HG03159 (cell line): Measurements from ENCODE around the gene TKTL2.

Experiments used
- ATAC-seq: cut with Tn5 transposase; IDR thresholded peaks from one replicate; pipeline ENCODE4 v1.9.1; 2021; ENCODE audit warnings: mild to moderate bottlenecking, moderate library complexity; ENCODE audit not compliant: unreplicated experiment

TKTL2 gene, protein sequence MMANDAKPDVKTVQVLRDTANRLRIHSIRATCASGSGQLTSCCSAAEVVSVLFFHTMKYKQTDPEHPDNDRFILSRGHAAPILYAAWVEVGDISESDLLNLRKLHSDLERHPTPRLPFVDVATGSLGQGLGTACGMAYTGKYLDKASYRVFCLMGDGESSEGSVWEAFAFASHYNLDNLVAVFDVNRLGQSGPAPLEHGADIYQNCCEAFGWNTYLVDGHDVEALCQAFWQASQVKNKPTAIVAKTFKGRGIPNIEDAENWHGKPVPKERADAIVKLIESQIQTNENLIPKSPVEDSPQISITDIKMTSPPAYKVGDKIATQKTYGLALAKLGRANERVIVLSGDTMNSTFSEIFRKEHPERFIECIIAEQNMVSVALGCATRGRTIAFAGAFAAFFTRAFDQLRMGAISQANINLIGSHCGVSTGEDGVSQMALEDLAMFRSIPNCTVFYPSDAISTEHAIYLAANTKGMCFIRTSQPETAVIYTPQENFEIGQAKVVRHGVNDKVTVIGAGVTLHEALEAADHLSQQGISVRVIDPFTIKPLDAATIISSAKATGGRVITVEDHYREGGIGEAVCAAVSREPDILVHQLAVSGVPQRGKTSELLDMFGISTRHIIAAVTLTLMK

DNA sequence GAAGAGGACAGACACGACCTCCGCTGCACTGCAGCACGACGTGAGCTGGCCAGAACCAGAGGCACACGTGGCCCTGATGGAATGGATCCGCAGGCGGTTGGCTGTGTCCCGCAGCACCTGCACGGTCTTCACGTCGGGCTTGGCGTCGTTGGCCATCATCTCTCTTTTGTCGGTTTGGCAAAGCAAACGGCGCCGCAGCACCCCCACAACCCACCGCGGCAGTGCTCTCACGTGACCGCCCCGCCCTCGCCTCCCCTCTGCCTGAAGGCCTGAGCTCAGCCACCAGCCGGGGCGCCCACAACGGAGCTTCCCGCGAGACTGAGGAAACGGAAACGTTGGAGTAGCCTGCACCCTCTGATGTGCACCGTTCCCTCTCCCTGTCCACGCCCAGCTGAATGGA, at the start of gene TKTL2:
TSS of gene TKTL2 (minus strand) at position 179 of the 400 bp plus-strand sequence. CDS start at position 159, 20 bp downstream.
- ATAC-seq, result no peak

DNA sequence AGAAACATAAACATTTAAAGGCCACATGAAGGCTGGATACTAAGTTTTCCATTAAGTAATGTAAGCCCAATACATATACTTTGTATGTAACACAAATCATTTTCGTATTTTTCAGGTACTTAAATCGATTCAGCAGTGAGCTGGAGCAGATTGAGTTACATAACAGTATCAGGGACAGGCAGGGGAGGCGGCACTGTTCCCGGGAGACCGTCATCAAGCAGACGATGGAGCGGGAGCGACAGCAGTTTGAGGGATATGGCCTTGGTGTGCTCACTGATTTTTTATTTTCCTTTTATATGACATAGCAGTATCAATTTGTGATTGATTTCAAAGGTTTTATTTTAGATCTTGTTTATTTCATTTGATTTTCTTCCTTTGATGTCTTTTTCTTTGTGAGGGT, 41.6 kb upstream of the TKTL2 start:
- ATAC-seq, result no peak

DNA sequence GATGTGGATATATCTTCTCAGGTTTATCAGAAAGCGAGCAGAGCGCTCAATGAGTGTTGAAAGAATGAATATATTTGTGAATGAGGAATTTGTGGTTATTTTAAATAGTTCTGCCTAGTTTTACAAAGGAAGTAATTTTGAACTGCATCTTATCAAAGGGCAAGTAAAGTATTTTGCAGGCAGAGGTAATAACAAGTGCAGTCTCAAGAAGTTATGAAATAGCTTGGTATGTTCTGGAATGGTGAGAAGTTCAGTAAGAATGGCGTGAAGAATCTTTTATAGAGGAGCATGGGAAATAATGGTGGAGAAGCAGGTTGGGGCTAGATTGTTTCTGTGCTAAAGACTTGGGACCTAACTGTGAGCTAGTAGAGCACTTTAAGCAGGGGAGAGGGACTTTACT, 31.8 kb upstream of the TKTL2 start:
- no peak for ATAC-seq

DNA sequence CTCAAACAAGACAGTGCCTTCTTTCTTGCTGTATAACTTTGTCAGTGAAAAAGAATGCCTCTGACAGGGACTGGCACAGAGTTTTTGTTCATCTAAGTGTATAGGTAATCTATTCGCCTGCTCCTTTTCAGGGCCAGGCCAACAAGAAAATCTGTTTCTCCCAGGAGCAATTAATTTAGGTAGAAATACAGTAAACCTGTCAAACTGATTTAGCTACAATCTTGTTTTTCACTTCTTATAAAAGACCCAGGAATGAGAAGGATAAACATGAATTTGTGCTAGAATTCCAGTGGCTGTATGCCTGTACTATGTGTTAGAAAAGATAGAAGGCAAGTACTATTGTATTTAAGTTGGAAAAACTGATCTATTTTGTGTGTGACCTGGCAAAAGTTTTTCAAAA, 27.0 kb upstream of the TKTL2 start:
- no peak for ATAC-seq

DNA sequence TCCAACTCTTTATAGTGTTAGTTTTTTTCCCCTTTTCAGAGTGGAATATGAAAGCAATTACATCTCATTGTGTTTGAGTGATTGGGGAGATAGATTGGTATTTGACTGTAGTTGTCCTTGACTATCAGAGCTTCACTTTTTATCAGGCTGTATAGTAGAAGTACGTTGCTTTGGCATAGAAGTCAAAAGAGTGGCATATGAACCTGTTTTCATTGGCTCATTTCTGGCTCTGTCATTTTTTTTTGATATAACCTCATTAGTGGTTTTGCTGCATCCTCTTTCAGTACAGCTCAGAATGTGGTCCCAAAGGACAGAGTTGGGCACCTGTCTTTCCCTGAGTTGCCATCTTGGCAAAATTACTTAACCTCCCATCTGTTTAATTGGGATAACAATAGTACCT, 22.3 kb upstream of the TKTL2 start:
- peak; percentile 35 for ATAC-seq

DNA sequence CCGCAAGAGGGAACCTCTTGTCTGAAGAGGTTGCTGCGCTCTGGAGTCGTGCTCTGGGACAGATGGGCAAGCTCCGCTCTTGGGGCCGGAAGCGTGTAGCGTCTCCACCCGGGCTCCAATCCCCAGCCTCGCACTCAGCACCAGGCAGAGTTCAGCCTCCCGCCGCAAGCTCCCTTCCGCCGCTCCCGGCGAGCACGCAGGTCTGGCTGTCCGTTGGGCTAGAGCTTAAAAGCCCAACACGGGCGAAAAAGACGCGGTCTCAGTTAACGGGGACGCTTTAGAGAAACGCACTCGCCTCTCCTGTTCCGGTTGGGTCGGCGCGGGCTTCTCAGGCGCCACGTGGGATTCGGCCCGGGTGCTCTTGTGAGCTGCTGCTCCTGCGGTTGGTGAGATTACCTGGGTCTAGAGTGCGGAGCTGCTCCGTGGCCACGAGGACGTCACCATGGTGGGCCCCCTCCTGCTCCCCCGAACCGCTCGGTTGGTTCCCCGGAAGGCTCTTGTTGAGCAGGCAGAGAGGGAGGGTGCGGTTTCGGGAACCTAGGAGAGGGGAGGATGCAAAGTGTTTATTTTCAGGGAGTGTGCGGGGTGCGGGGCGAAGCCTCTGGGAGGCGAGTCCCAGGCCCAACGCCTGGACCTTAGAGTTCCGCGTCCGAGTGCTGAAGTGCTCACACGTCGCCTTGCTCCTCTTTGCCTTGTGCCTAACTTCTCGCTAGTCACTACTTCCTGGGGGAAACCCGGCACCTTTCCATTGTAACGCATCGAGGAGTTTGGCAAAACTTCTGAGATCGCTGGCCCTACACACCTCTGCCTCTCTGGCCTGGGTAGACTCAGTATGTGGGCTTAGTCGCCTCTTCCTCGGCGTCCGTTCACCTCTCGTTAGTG, 21.0 kb upstream of the TKTL2 start, which contains the start of gene TMA16:
TSS of gene TMA16 (plus strand) at position 331 of the 882 bp plus-strand sequence. CDS start at position 443, 112 bp downstream.
- peak; percentile 81 for ATAC-seq

DNA sequence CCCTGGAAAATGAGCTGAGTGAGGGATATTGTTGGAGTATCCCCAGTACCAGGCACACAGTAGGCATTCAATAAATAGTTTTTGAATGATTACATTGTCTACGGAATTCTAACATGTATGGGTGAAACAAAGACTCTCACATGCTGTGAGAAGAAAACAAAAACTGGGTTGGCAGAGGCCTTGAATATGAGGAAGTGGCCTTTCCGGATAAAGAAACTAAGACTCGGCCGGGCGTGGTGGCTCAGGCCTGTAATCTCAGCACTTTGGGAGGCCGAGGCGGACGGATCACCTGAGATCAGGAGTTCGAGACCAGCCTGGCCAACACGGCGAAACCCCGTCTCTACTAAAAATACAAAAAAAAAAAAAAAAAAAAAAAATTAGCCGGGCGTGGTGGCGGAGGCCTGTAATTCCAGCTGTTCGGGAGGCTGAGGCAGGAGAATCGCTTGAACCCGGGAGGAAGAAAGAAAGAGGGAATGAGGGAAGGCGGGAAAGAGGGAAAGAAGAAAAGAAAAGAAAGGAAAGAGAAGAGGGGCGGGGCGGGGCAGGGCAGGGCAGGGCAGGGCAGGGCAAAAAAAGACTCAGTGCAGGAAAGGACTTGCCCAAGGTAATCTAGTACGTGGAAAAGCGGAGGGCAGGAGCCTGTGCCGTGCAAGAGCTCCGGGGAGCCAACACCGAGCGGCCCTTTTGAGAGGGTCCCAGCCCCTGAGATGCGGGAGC, 20.2 kb upstream of the TKTL2 start:
- ATAC-seq, result peak; percentile 30

DNA sequence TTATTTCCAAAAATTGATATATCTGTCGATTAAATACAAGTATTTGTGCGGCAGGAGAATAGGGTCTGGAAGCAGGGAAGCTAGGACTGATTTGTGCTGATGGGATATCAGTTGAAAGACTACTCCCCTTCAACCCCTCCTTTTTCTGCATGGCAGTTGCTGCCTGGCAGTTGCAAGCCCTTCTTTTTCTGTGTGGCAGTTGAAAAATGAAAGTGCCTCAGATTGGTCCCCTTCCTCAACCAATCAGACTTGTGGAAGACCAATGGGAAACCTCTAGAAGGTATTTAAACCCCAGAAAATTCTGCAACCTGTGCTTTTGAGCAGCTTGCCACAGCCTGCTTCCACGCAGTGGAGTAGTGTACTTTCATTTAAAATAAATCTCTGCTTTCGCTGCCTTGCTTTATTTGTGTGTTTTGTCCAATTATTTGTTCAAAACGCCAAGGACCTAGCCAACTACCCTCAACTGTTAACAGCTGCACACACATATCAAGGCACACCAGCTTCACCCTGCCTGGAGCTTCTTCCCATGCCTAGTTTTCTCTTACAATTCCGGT, 19.5 kb upstream of the TKTL2 start:
- ATAC-seq, result no peak

DNA sequence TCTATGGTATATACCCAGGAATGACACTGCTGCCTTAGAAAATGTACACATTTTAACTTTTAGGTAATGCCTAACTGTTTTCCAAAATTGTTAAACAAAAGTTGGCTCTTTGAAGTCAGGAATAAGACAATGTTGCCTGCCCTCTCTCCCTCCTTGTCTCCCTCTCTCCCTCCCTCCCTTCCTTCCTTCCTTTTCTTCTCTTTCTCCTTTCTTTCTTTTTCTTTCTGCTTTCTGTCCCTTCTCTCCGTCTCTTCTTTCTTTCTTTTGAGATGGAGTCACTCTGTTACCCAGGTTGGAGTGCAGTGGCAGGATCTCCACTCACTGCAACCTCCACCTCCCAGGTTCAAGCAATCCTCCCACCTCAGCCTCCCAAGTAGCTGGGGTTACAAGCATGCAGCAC, 16.4 kb upstream of the TKTL2 start:
- no peak for ATAC-seq

DNA sequence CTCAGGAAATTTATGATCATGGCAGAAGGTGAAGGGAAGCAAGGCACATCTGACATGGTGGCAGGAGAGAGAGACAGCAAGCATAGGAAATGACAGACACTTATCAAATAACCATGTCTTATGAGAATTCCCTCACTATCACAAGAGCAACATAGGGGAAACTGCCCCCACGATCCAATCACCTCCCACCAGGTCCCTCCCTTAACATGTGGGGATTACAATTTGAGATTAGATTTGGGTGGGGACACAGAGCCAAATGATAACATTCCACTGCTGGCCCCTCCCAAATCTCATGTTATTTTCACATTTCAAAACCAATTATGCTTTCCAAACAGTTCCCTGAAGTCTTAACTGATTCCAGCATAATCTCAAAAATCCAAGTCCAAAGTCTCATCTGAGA, 12.8 kb upstream of the TKTL2 start:
- no peak for ATAC-seq

DNA sequence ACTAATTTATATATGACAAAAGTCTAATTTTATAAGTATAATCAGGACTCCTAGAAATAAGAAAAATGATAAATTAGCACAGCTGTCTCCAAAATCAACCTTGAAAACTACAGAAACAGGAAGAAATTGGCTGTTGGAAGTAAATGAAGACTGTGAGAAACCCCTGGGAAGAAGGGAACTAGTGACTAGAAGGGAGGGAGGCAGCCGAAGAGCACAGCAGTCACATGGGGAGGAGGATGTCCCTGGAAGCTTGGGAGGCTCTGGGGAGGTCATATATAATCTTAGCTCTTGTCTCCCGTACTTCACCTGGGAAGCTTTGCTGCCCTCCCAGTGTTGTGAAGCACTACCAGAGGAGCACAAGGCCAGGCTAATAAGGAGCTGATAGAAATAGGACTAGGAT, 12.0 kb upstream of the TKTL2 start:
- ATAC-seq, result no peak

DNA sequence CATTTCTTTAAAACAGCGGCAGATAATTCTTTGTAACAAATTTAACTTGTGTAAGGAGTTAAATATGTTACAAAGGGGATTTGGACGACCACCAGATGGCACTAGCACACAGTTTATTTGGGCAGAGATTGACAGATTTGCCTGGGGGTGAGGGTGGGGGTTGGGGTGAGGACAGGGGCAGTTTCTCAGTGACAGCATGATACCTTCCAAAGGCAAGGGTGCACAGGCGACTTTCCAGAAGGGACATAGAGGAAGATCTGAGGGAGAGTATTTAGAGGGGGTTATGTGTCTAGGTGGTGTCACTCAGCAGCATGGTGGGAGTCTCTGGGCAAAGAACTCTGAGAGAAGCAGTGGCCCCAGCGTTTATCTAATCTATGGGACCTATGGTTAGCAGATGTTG, 11.4 kb upstream of the TKTL2 start:
- peak; percentile 48 for ATAC-seq

DNA sequence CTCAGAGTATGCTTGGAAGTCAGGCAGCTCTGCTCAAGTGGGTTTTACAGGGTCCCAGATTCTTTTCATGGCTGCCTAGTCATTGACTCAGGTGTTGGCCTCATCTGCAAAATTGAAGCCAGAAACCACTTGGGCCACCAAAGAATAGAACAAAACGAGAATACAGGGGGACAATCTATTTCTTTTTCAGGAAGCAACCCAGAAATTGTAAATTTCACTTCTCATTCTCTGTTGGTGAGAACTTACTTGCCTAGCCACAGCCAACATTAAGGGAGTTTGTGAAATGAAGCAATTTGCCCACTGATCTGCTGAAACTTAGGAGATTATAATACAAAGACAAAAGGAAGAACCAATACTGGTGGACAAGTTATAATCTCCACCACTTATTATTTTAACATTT, 8.6 kb upstream of the TKTL2 start:
- peak; percentile 75 for ATAC-seq

DNA sequence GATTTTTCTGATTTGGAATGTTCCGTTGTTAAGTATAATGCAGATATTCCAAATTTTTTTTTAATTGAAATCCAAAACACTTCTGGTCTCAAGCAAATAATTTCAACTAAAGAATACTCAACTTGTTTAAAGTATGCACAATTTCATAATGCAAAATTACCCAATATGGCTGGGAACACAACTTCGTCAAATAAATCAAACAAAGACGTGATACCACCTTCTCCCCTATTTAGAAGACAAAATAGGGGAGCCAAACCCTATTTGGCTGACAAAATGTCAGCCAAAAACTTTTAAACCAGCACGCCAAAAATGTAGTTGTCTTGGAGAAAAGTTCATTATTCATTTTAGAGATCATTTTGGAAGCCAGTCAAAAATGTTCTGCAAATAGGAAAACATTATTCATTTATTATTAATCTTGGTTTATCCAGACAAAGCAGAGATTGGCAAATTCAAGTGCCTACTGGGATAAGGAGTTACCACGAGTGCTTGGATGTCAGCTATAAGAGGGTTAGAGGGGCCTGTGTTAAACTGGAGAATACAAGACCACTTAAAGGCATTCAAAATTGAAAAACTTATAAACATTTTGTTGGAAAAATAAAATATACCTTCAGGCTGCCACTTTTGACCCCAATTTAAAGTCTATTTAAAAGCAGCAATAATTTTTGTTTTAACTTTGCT, 3.3 kb upstream of the TKTL2 start:
- ATAC-seq, result no peak

DNA sequence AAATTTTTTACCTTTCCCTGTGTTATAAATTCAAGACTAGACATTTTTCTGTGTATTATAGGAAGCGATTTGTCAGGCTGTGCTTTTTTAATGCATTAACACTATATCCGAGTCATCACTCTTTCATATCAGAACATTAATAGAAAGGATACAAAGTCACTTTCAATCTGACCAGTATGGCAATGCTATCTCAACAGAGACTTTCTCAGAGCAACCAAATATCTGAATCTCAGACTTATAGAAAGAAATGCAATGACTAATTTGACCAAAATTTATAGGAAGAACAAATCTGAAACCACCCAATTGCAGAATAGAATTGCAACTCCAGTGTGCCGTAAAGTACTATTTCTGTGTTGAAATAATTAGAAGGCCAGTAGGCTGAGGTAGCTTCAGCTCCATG, 473 bp upstream of the TKTL2 start:
- ATAC-seq, result peak; percentile 50

DNA sequence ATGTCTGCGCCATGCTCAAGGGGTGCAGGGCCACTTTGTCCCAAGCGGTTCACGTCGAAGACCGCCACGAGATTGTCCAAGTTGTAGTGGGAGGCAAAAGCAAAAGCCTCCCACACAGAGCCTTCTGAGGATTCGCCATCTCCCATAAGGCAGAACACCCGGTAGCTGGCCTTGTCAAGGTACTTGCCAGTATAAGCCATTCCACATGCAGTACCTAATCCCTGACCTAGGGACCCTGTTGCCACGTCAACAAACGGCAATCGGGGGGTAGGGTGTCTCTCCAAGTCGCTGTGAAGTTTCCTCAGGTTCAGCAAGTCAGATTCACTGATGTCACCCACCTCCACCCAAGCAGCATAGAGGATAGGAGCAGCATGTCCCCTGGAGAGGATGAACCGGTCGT, 424 bp downstream of the TKTL2 start:
- no peak for ATAC-seq

DNA sequence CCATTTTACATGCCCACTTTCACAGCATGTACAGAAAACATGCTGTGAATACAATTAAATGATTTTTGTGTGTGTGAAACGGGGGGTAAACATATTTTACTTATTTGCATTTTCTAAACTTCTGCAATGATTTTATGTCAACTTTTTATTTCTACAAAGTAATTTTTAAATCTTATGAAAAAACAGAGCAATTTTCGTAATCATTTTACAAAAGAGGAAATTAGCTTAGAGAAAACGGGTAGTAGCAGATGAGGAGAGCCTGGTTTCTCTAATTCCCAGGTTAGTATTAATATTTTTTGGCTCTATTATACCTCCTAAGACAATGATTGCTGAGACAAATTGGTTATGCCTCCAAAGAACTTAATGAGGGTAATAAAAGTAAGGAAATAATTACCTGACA, 3.2 kb downstream of the TKTL2 start:
- ATAC-seq, result no peak

DNA sequence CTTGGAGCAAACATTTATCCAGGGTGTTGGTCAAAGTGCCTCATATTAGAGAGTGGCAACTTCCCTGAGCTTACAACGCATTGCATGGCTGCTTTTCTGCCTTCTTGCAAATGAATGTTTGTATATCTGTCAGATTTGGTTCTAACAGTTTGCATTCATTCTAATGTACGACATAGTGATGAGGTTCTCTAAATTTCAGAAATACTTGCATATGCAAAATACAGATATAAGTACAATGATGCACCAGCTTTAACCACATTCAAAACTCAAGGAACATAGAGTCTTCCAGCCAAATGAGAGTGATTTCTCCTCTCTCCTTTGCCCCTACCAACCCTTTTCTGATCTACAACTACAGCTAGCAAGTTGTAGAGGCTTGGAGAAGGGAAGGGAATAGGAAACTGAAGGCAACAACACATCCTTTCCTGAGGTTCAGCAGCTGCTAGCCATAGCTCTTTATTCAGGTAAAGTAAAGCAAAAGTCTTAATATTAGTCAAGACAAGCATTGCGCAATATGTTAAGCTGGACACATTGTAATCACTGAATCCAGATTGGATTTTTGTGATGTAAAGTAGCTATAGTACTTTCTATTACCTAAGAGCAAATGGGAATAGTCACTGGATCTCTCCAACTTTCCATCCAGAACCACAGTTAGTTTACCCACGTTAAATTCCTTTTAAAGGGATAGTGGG, 6.3 kb downstream of the TKTL2 start:
- ATAC-seq, result no peak

DNA sequence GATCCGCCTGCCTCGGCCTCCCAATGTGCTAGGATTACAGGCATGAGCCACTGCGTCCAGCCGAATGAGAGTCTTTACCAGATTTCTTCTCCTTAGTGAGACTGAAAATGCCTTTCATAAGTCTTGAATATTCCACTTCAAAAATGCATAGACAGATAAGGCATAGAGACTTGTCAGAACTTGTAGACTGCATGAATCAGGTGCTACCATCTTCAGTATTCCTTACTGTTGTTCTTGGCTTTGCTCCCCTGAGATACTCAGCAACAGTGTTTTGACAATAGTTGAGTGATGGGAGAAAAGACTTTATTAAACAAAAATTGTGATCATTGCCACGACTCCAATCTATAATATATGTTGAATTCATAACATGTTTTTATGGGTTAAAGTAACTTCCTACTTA, 11.0 kb downstream of the TKTL2 start:
- ATAC-seq, result no peak
